Fibroblast of skin of left biceps (primary cell): ENCODE results near the gene MPV17L2.

Source experiments
- DNase-seq, 2 experiments: peaks; one replicate each; pipeline ENCODE4 v3.0.0-alpha.2; 2013; ENCODE audit warnings: low read depth in 2 of 2

Gene MPV17L2

GRCh38 chr19:18160971-18161635 lies 31.9 kb upstream of the MPV17L2 start:
- peak in 1 of 2 experiments; percentile 7 for DNase-seq

DNA sequence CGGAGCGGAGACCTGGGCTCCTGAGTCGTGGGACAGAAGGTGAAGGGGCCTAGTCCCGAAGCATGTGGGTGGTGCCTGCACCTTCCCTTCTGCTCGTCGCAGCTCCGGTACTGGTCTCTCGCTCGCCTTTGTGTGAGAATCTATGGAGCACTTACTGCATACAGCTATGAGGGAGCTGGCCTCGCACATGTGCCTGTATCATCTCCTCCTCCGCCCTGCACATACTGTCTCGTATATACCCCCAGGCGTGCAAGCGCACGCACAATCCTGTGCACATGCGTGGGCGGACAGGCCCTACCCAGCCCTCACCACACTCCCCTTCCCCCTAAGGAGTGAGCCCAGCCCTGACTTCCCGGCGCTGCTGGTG lies 31.4 kb upstream of the MPV17L2 start:
- no peak for DNase-seq

DNA sequence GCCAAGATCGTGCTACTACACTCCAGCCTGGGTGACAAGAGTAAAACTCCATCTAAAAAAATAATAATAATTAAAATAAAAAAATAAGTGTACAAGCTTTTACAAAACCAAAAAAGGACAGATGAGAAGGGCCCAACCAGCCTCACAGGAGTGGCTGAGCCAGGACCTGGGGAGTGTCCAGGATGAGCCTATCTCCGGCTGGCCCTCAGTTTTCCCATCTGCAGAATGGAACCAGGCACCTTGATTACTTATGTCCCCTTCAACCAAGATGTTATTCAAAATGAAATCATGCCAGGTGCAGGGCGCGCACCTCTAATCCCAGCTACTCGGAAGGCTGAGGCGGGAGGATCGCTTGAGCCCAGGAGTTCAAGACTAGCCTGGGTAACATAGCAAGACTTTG lies 28.9 kb upstream of the MPV17L2 start:
- no peak for DNase-seq

DNA sequence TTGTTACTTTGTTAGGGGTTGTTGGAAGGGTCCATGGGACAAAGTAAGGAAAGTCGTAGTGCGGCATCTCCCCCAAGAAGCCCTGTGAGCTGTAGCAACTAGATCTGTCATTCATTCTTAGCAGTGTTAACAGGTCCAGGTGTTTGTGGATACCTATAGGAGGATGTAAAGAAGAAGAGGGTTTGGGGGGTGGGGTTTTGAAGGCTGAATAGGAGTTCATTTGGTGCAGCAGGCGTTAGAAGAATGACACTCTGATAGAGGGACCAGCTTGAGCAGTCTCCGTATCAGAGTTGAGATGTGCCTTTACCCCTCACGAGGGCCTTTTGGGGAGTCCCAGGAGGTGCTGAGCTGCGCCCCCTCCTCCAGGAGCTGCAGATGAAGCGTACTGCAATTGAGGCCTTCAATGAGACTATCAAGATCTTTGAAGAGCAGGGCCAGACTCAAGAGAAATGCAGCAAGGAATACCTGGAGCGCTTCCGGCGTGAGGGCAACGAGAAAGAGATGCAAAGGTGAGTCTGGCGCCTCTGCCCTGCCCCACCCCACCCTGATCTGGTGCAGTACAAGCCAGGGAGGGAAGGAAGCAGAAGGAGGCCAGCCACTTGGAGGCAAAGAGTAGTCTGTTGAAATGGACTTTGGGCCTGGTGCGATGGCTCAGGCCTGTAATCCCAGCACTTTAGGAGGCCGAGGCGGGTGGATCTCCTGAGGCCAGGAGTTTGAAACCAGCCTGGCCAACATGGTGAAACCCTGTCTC lies 27.0 kb upstream of the MPV17L2 start:
- DNase-seq = no peak

GRCh38 chr19:18167011-18167410 lies 26.0 kb upstream of the MPV17L2 start:
- DNase-seq = no peak

DNA sequence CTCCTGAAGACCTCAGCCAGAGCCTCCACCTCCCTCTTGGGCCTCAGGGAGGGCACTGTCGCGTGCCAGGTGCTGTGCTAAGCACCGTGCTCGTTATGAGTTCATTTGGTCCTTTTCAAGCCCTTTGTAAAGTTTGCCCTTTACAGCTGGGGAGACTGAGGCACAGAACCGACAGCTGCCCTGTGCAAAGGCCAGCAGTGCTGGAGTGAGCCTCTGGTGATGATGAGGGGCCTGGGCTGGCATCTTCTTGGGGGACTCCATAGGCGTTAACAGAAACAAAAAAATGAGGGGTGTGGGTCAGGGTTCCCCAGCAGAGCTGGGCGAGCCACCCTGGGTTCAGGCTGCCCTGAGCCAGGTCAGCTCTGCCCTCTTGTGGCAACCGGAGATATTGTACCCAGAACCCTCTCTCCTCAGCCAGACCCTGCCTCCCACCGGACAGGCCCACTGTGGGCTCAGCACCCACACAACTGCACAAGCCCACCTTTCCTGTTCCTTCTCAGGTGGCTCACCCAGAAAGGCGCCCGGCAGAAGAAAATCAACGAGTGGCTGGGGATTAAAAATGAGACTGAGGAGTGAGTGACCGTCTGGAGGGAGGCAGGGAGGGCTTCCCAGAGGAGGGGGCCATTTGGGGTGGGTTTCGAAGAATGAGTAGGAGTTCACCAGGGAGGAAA lies 24.9 kb upstream of the MPV17L2 start:
- no peak for DNase-seq

DNA sequence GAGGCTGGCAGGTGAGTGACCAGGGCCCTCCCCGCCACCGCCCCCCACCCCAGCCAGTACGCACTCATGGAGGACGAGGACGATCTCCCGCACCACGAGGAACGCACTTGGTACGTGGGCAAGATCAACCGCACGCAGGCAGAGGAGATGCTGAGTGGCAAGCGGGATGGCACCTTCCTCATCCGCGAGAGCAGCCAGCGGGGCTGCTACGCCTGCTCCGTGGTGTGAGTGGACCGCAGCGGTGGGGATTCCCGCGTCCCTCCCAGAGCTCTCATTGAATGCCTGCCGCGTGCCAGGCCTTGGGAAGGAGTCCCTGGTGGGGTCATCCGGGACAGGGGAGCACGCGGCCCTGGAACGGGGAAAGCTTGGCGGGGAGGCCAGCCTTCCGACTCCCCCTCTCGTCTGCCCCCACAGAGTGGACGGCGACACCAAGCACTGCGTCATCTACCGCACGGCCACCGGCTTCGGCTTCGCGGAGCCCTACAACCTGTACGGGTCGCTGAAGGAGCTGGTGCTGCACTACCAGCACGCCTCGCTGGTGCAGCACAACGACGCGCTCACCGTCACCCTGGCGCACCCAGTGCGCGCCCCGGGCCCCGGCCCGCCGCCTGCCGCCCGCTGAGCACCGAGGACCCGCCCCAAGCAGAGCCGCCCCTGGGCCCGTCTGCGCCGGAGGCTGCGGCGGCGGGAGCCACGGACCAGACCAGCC lies 24.2 kb upstream of the MPV17L2 start:
- DNase-seq = no peak

- DNase-seq = no peak
Observed at GRCh38 chr19:18170714-18171255, 22.2 kb upstream of the MPV17L2 start.

DNA sequence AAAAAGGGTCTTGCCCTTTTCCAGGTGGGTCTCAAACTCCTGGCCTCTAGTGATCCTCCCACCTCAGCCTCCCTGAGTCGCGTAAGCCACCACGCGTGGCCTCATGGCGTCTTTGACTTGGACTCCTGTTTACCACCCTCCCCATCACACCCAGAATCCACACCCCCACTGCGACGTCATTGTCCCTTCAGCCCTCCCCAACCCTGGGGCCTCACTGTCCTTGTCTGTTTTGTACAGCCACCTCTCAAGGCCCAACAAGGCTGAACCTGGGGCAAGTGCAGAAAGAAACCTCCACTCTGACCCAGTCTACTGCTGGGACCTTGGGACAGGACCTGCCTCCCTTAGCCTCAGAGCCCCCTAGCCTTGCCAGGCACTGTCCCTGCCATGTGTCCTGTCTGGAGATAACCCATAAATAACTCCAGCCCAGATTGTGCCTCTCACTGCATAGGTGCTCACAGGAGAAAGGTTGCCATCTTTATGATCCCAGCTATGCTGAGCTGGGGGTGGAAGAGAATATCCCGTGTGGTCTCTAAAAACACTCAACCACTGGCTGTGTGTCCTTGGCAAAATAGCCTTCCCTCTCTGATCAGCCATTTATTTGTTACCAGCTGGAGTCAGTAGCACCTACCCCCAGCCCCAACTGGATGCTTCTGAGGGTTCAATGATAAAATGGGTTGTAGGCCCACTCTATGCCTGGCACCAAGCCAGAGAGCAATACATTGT lies 21.3 kb upstream of the MPV17L2 start:
- no peak for DNase-seq

DNA sequence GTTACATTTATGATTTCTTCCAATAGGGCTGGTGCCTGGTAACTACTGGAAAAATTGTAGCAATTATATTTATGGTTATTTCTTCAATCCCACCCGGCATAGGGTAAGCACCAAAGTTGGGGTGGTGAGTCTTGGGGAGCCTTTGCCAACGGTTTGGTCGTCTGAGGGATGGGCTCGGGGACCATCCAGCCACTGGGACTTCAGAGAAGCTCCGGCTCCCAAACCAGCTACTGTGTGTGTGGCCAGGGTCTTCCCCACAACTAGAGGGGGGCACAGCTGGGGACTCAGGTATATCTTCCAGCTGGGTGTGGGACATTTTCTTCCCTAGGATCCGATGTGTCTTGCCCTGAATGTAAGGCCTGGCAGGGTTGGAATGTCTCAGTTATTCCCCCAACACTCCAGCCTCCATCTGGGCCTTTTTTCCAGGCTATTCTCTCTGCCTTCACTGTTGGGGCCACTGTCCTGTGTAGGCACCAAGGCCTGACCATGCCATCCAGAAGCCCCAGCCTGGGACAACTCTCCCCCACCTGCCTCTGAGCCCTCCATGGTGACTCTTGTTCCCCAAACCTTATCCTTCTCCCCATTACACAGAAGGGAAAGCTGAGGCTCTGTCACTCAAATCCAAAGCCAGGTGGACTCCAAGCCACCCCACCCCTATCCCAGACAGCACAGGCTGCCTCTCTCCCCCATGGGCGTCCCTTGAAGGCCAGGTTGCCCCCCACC lies 20.5 kb upstream of the MPV17L2 start:
- no peak for DNase-seq

GRCh38 chr19:18173054-18173571 lies 19.9 kb upstream of the MPV17L2 start:
- no peak for DNase-seq

GRCh38 chr19:18173572-18174288 lies 19.3 kb upstream of the MPV17L2 start, which contains the start of gene IFI30:
Gene IFI30 (plus strand): TSS chr19:18173813. CDS start chr19:18173842, 29 bp downstream.
- no peak for DNase-seq

DNA sequence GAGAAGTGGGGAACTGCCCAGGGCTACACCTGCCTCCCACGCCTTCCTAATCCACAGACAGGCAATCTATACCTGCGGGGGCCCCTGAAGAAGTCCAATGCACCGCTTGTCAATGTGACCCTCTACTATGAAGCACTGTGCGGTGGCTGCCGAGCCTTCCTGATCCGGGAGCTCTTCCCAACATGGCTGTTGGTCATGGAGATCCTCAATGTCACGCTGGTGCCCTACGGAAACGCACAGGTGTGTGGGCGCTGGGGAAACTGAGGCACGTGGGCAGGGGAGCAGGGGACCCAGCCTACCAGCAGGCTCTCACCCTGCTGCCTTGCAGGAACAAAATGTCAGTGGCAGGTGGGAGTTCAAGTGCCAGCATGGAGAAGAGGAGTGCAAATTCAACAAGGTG lies 18.0 kb upstream of the MPV17L2 start:
- no peak for DNase-seq

DNA sequence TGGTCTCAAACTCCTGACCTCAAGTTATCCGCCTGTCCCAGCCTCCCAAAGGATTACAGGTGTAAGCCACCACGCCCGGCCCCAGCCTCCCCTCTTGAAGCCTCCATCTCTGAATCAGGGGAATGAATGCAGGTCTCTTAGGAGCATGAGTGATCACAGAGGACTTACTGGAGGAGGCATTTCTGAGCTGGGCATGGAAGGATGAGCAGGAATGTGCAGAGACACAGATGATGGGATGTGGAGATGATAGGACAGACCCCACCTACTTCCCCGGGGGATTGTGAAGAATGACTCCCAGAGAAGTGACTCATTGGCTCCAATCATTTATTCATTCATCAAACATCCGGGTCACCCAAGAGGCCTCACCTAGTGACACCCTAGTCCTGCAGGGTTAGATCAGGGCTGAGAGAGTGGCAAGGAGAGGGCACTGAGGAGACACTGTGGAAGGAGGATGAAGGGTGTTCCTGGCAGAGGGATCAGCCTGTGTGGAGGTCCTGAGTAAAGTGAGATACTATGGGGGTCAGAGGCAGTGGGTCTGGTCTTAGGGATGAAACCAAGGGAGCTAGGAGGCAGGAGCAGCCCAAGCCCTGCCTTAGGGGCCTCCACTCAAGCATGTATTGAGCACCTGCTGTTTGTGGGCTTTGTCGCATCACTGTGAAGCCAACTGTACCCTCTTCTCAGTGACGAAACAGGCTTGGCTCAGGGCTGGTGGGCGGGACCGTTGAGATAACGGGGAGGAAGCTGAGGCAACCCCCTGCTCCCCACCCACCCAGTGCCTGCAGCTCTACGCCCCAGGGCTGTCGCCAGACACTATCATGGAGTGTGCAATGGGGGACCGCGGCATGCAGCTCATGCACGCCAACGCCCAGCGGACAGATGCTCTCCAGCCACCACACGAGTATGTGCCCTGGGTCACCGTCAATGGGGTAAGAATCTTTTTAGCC lies 16.4 kb upstream of the MPV17L2 start:
- no peak for DNase-seq

GRCh38 chr19:18179957-18180356 lies 13.1 kb upstream of the MPV17L2 start:
- DNase-seq = no peak

DNA sequence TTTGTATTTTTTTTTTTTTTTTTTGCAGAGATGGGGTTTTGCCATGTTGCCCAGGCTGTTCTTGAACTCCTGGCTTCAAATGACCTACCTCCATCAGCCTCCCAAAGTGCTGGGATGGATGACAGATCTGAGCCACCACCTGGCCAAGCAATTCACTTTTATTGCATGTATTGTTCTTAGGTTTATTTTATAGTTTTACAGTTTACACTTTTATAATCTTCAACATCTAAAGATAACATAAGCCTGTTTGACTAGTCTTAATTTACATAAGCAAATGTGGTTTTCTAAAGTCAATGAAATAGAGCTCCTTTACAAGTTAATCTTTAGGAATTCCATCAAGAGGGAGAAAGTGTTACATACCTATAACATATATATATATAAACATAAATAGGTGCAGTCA lies 9.5 kb upstream of the MPV17L2 start:
- DNase-seq = no peak

GRCh38 chr19:18185538-18185937 lies 7.5 kb upstream of the MPV17L2 start:
- no peak for DNase-seq

- DNase-seq = no peak
Observed at GRCh38 chr19:18190278-18190677, 2.7 kb upstream of the MPV17L2 start.

- DNase-seq = no peak
Observed at GRCh38 chr19:18191640-18192062, 1.4 kb upstream of the MPV17L2 start.
